IPS DF 6.9 (cell line): ENCODE measurements around the gene CCT3.

Experiments used
- DNase-seq: peaks from one replicate; pipeline ENCODE4 v3.0.0-alpha.2; 2013; ENCODE audit warnings: low read depth, low spot score
- H3K27ac ChIP-seq: one replicate; pipeline ENCODE4 v1.5.1; 2013; ENCODE audit warnings: low read length, control low read depth
- H3K27me3 ChIP-seq: 2 replicates; pipeline ENCODE4 v1.6.1; 2013; ENCODE audit warnings: mild to moderate bottlenecking, low read length; ENCODE audit not compliant: control insufficient read depth, insufficient read depth
- H3K36me3 ChIP-seq: 2 replicates; pipeline ENCODE4 v1.6.1; 2013; ENCODE audit warnings: low read length; ENCODE audit not compliant: control insufficient read depth, insufficient read depth
- H3K4me1 ChIP-seq: 2 replicates; pipeline ENCODE4 v1.6.1; 2013; ENCODE audit warnings: low read length; ENCODE audit not compliant: control insufficient read depth, insufficient read depth
- H3K4me3 ChIP-seq: 2 replicates; pipeline ENCODE4 v1.5.1; 2013; ENCODE audit warnings: mild to moderate bottlenecking, low read length
- H3K9me3 ChIP-seq: 2 replicates; pipeline ENCODE4 v1.6.1; 2013; ENCODE audit warnings: low read length, inconsistent platforms; ENCODE audit not compliant: control insufficient read depth, insufficient read depth
- WGBS: extraction: QIAGEN DNeasy Blood & Tissue Kit; methylation state at CpG from one replicate; pipeline ENCODE4 v1.1.7; 2013; ENCODE audit warnings: mixed read lengths, missing lambda C conversion rate; ENCODE audit not compliant: insufficient read length, insufficient coverage; 5-methylcytosine and 5-hydroxymethylcytosine counted together

CCT3 gene

DNA sequence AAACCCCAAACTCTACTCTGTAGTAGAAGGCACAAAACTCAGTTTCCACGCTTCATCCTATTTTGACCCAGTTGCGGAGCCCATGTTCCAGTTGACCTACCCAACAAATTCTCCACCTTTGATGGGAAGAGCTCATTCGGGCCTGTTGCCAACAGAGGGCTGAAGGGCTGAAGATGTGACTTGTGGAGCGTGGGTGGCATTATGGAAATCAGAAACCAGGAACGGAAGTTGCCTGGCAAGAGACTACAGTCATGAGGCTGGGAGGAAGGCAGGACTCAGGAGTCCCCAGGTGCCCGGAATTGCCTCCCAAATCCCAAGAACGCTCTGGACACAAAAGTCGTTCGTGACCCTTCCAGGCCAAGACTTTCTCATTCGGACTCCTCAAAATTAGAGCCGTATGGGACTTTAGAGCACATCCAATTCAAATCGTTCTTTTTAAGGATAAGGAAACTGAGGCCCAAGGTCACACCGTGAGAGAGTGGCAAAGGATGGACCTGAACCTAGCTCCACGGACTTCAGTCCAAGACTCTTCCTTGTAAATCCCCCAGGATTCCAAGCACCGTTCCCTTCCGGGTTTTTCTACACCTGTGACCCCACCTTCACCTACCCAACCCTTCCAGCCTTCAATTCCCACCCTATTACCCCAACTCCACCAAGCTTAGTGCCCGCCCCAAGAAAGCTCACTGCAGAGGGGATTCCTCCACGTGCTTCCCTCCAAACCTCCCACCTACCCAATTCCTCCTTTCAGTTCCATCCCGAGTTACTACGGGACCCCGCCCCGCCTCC is 56.2 kb downstream of the CCT3 start:
- Histone ChIP-seq H3K27me3 (no peaks in the 10 kb centered on the region), H3K9me3 (no peaks in the 10 kb centered on the region), H3K27ac (no peak overlapping the region), H3K4me3 (peak overlapping the region; percentile 88; the same call in 1 of the 2 replicates), H3K36me3 (peaks cover 14% of the 10 kb centered on the region; the same call in 1 of the 2 replicates), H3K4me1 (no peaks in the 10 kb centered on the region)
- no CpG with 5 or more reads among the region's 22 CpGs for WGBS
- peak; percentile 37 for DNase-seq

DNA sequence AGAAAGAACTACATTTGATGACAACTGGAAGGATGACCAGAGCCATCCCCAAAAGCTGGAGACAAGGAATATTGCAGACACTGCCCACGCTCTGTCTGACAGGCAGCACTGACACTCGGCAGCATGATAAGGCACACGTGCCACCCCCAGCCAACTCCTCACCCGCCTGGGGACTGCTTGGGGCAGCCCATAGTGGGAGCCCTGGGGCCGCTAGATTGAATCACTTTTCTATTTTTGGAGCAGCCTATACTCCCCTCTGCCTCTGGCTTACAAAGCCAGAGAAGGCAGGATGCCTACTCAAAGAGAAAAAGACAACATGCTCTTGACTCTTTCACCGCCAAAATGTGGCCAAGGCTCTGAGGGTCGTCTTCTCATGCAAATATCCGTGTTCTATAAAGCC is 56.8 kb downstream of the CCT3 start:
- no peak overlapping the region for H3K27ac ChIP-seq
- no peaks in the 10 kb centered on the region for H3K4me1 ChIP-seq
- H3K9me3 ChIP-seq: no peaks in the 10 kb centered on the region
- peaks cover 18% of the 10 kb centered on the region; the same call in 1 of the 2 replicates for H3K36me3 ChIP-seq
- WGBS: no CpG with 5 or more reads among the region's 8 CpGs
- no peak for DNase-seq
- peak overlapping the region; percentile 88; the same call in 1 of the 2 replicates for H3K4me3 ChIP-seq
- no peaks in the 10 kb centered on the region for H3K27me3 ChIP-seq

DNA sequence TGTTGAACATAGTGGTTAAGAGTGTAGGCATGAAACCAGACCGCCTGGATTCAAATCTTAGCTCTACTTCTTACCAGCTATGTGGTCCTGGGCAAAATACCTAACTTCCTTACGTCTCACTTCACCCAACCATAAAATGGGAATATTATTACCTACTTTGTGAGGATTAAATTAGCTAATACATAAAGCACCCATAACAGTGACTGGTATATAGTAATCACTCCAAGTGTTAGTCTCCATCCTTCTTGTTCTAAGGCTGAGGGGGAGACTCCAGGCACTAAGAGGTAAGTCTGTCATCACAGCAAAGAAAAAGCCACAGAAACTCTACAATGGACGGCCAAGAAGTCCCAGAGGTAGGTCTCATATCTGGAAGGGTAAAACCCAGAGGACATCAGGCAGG is 58.3 kb downstream of the CCT3 start:
- no peaks in the 10 kb centered on the region for H3K9me3 ChIP-seq
- no peak for DNase-seq
- no CpG with 5 or more reads among the region's 3 CpGs for WGBS
- peaks cover 26% of the 10 kb centered on the region; the same call in 1 of the 2 replicates for H3K36me3 ChIP-seq
- H3K4me3 ChIP-seq: no peak overlapping the region
- no peak overlapping the region for H3K27ac ChIP-seq
- H3K27me3 ChIP-seq: no peaks in the 10 kb centered on the region
- no peaks in the 10 kb centered on the region for H3K4me1 ChIP-seq

DNA sequence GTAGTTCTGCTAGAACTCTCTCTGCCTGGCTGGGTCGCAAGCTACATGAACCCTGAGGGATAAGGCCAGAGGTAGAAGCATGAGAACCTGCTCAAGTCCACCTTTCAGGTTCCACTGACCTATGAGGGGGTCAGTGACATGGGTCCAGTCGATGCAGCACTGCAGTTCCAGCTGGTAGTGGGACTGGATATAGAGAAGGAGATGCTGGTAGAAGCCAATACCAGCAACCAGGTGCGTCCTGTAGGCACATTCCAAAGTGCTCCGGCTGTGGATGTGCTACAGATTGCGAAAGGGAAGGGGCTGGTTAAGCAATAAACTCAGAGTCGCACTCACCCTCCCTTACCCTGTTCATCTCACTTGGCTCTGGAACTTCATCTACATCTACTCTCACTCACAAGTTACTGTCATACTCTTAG is 61.1 kb downstream of the CCT3 start:
- H3K4me3 ChIP-seq: no peak overlapping the region
- H3K4me1 ChIP-seq: no peaks in the 10 kb centered on the region
- peaks cover 40% of the 10 kb centered on the region; the same call in 1 of the 2 replicates for H3K36me3 ChIP-seq
- no CpG with 5 or more reads among the region's 6 CpGs for WGBS
- DNase-seq: no peak
- H3K27me3 ChIP-seq: no peaks in the 10 kb centered on the region
- no peak overlapping the region for H3K27ac ChIP-seq
- no peaks in the 10 kb centered on the region for H3K9me3 ChIP-seq

DNA sequence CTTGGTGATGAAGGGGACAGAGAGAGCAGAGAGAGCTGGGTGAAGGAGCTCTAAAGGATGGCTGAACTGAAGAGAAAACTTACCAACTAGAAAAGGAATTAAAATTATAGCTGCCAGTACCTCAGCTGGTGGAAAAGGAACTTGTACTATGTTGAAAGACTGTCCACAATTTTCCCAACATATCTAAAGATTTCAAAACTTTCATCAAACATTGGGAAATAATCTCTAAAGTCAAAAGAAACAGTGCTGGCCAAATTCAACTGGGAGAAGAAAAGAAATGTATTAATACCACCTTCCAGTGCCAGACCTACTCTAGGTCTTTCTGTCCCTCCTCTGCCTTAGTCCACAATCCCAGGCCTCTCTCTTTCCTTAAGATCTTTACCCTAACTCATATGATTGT is 61.6 kb downstream of the CCT3 start:
- no peak for DNase-seq
- no peaks in the 10 kb centered on the region for H3K4me1 ChIP-seq
- no peak overlapping the region for H3K27ac ChIP-seq
- H3K9me3 ChIP-seq: no peaks in the 10 kb centered on the region
- peaks cover 41% of the 10 kb centered on the region; the same call in 1 of the 2 replicates for H3K36me3 ChIP-seq
- no peak overlapping the region for H3K4me3 ChIP-seq
- no peaks in the 10 kb centered on the region for H3K27me3 ChIP-seq

DNA sequence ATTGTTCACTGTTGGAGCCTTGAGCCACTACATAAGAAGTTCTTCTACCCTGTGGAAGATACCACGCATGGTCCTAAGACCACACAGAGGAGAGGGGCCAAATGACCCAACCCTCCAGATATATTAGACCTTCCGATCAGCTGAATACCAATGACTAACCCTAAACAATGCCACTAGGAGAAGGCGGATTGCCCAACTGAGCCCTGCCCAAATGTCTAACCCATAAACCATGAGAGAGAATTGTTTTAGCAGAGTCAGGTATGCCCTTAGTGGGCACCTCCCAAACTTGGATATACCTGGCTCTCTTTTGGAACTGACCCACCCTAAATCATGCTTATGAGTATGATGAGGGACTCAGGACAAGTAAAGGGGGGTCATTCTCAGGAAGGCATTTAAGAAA is 67.8 kb downstream of the CCT3 start:
- H3K4me1 ChIP-seq: no peaks in the 10 kb centered on the region
- no CpG with 5 or more reads among the region's 3 CpGs for WGBS
- H3K36me3 ChIP-seq: peaks cover 48% of the 10 kb centered on the region
- H3K9me3 ChIP-seq: no peaks in the 10 kb centered on the region
- no peak overlapping the region for H3K27ac ChIP-seq
- H3K27me3 ChIP-seq: no peaks in the 10 kb centered on the region
- no peak for DNase-seq
- H3K4me3 ChIP-seq: no peak overlapping the region

DNA sequence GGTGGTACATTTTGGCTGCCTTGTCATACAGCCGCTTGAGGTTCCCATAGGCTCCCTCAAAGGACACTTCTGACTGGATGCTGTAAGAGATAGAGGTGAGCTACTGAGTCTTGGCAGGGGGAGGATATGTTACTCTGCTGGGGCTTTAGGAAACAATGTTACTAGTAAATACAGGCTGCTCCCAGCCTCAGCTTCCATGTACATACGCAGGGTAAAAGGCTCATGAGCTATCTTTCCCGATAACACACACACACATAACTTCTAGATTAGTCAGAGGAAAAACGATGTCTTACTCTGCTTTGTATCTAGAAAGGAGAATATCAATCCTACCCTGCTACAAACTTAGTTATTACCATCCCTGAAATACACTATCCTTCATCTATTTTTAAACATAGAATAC is 69.8 kb downstream of the CCT3 start:
- WGBS: no CpG with 5 or more reads among the region's 4 CpGs
- no peak overlapping the region for H3K27ac ChIP-seq
- H3K9me3 ChIP-seq: no peaks in the 10 kb centered on the region
- H3K4me1 ChIP-seq: no peaks in the 10 kb centered on the region
- no peak overlapping the region for H3K4me3 ChIP-seq
- H3K27me3 ChIP-seq: no peaks in the 10 kb centered on the region
- DNase-seq: no peak
- H3K36me3 ChIP-seq: peaks cover 48% of the 10 kb centered on the region

DNA sequence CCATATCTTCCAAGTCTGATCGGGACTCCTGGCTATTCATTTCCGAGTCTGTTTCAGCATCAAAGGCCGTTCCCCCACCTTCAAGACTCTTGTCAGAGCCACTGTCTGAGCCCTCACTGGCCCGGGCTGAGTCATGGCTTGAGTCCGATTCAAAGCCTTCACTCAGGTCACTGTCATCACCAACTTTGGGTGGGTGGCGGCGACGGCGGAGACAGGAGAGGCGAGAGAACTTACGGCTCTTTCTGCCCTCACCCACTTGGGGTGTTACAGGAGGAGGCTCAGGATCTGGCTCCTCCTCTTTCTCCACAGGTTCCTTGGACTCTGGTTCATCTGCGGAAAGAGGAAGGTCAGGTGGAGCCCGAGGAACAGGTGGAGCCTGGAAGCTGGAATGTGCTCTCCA is 72.0 kb downstream of the CCT3 start:
- H3K36me3 ChIP-seq: peaks cover 49% of the 10 kb centered on the region
- H3K9me3 ChIP-seq: no peaks in the 10 kb centered on the region
- no peaks in the 10 kb centered on the region for H3K4me1 ChIP-seq
- H3K27ac ChIP-seq: no peak overlapping the region
- no CpG with 5 or more reads among the region's 13 CpGs for WGBS
- DNase-seq: no peak
- no peak overlapping the region for H3K4me3 ChIP-seq
- H3K27me3 ChIP-seq: no peaks in the 10 kb centered on the region; the same call in 1 of the 2 replicates

DNA sequence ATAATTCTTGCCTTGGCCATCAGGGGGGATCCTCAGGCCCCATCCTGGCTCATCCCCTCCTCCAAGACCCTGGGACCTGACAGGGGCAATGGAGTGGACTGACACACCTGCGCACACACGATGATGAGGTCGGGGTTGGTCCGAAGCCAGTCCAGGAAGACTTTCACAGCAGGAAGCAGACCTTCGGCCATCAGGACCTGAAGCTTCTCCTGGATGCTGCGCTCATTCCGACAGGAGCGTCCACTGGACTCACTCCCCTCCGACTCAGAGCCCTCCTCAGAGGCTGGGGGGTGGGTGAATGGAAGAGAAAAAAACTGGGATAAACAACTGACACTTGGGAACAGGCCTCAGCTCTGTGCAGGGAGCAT is 74.8 kb downstream of the CCT3 start:
- Histone ChIP-seq H3K36me3 (peaks cover 67% of the 10 kb centered on the region), H3K4me1 (no peaks in the 10 kb centered on the region), H3K4me3 (no peak overlapping the region), H3K27ac (no peak overlapping the region), H3K27me3 (no peaks in the 10 kb centered on the region; the same call in 1 of the 2 replicates), H3K9me3 (no peaks in the 10 kb centered on the region)
- DNase-seq: no peak
- no CpG with 5 or more reads among the region's 9 CpGs for WGBS

DNA sequence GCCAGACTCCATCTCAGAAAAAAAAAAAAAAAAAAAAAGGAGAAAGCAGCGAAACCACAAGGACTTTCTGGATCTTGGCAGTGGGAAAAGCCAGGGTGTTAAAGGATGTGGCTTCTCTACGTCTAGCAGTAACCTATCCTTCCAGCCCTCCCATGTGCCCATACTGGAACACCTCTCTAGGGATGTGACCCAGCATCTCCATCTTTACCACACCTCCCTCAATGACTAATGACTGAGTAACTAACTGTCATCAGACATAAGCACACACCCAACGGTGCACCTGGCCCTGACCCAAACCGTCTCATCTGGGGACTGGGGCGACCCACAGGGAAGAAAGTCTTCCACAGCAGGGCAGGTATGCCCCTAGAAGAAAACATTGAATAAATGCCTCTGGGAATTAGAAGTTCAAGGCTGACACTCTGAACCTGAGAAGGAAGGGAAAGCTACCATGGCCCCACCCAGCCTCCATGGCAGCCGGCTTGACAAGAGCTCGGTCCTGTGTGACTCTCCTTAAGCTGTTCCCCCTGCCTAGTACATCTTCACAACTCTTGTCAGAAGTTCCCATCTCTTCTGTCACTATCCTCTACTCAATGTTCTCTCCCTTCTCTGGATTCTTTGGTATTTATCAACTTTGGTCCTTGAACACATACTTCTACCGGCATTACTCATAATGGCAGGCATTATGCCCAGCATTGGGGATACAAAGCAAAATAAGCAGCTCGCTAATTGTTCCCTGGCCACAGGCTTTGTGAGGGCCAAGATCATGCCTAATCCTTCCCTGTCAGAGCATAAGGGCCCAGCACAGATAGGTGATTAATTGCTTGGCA is 75.4 kb downstream of the CCT3 start:
- Histone ChIP-seq H3K27ac (no peak overlapping the region), H3K9me3 (no peaks in the 10 kb centered on the region), H3K4me1 (no peaks in the 10 kb centered on the region), H3K36me3 (peaks cover 66% of the 10 kb centered on the region), H3K4me3 (no peak overlapping the region), H3K27me3 (no peaks in the 10 kb centered on the region; the same call in 1 of the 2 replicates)
- no peak for DNase-seq
- no CpG with 5 or more reads among the region's 9 CpGs for WGBS
